ENCODE results near the gene TMEM123.
"Not testable (repeated sequence)": the region's sequence is repeated elsewhere in the genome, so short reads cannot be mapped to it uniquely, and the experiment has no call there.

Gene TMEM123

GRCh38 chr11:102385085-102386007 lies 67.2 kb downstream of the TMEM123 start:
- TF ChIP-seq PAX5 (IDR thresholded peaks at IDR 0.05; ENCODE audit: insufficient read depth, low read length, severe bottlenecking) = no peak
- no peak for TF ChIP-seq POLR2A (IDR thresholded peaks at IDR 0.05; ENCODE audit: low read depth, low read length)
- TF ChIP-seq POLR2AphosphoS5 (IDR thresholded peaks at IDR 0.05; ENCODE audit: low read depth, low read length) = no peak
- TF ChIP-seq SPI1 (IDR thresholded peaks at IDR 0.05; ENCODE audit: low read depth, low read length) = no peak
- no peak for TF ChIP-seq POU2F2 (IDR thresholded peaks at IDR 0.05; ENCODE audit: low read depth, low read length)
- no peak for TF ChIP-seq TAF1 (IDR thresholded peaks at IDR 0.05; ENCODE audit: low read depth, low read length)
- no peak for DNase-seq (ENCODE audit: insufficient read length, low spot score)
- no peak for FAIRE-seq

GRCh38 chr11:102384419-102385079 lies 68.0 kb downstream of the TMEM123 start:
- DNase-seq (ENCODE audit: insufficient read length, low spot score) = no peak
- FAIRE-seq = no peak
- TF ChIP-seq PAX5 (IDR thresholded peaks at IDR 0.05; ENCODE audit: insufficient read depth, low read length, severe bottlenecking) = no peak

- TF ChIP-seq PAX5 (IDR thresholded peaks at IDR 0.05; ENCODE audit: insufficient read depth, low read length, severe bottlenecking) (no peak), POLR2AphosphoS5 (IDR thresholded peaks at IDR 0.05; ENCODE audit: low read depth, low read length) (no peak), SPI1 (IDR thresholded peaks at IDR 0.05; ENCODE audit: low read depth, low read length) (no peak), POU2F2 (IDR thresholded peaks at IDR 0.05; ENCODE audit: low read depth, low read length) (no peak), POLR2A (IDR thresholded peaks at IDR 0.05; ENCODE audit: low read depth, low read length) (no peak), TAF1 (IDR thresholded peaks at IDR 0.05; ENCODE audit: low read depth, low read length) (no peak)
- DNase-seq (ENCODE audit: insufficient read length, low spot score) = no peak
- no peak for FAIRE-seq
These were observed 68.7 kb downstream of the TMEM123 start for GRCh38 chr11:102383839-102384238.

GRCh38 chr11:102382384-102382783 lies 70.2 kb downstream of the TMEM123 start:
- FAIRE-seq = no peak
- no peak for DNase-seq (ENCODE audit: insufficient read length, low spot score)
- TF ChIP-seq SPI1 (IDR thresholded peaks at IDR 0.05; ENCODE audit: low read depth, low read length) (no peak), POLR2A (IDR thresholded peaks at IDR 0.05; ENCODE audit: low read depth, low read length) (no peak), POLR2AphosphoS5 (IDR thresholded peaks at IDR 0.05; ENCODE audit: low read depth, low read length) (no peak), TAF1 (IDR thresholded peaks at IDR 0.05; ENCODE audit: low read depth, low read length) (no peak), POU2F2 (IDR thresholded peaks at IDR 0.05; ENCODE audit: low read depth, low read length) (no peak), PAX5 (IDR thresholded peaks at IDR 0.05; ENCODE audit: insufficient read depth, low read length, severe bottlenecking) (no peak)

GRCh38 chr11:102378818-102379217 lies 73.7 kb downstream of the TMEM123 start:
- FAIRE-seq = peak; percentile 20
- no peak for DNase-seq (ENCODE audit: insufficient read length, low spot score)
- TF ChIP-seq SPI1 (IDR thresholded peaks at IDR 0.05; ENCODE audit: low read depth, low read length) (no peak), POLR2AphosphoS5 (IDR thresholded peaks at IDR 0.05; ENCODE audit: low read depth, low read length) (no peak), PAX5 (IDR thresholded peaks at IDR 0.05; ENCODE audit: insufficient read depth, low read length, severe bottlenecking) (no peak), POU2F2 (IDR thresholded peaks at IDR 0.05; ENCODE audit: low read depth, low read length) (no peak)

GRCh38 chr11:102377891-102378290 lies 74.7 kb downstream of the TMEM123 start:
- no peak for TF ChIP-seq TAF1 (IDR thresholded peaks at IDR 0.05; ENCODE audit: low read depth, low read length)
- TF ChIP-seq POLR2A (IDR thresholded peaks at IDR 0.05; ENCODE audit: low read depth, low read length) = no peak
- TF ChIP-seq POLR2AphosphoS5 (IDR thresholded peaks at IDR 0.05; ENCODE audit: low read depth, low read length) = no peak
- no peak for TF ChIP-seq PAX5 (IDR thresholded peaks at IDR 0.05; ENCODE audit: insufficient read depth, low read length, severe bottlenecking)
- no peak for TF ChIP-seq SPI1 (IDR thresholded peaks at IDR 0.05; ENCODE audit: low read depth, low read length)
- TF ChIP-seq POU2F2 (IDR thresholded peaks at IDR 0.05; ENCODE audit: low read depth, low read length) = no peak
- FAIRE-seq (no peak), DNase-seq (ENCODE audit: insufficient read length, low spot score) (no peak)

DNA sequence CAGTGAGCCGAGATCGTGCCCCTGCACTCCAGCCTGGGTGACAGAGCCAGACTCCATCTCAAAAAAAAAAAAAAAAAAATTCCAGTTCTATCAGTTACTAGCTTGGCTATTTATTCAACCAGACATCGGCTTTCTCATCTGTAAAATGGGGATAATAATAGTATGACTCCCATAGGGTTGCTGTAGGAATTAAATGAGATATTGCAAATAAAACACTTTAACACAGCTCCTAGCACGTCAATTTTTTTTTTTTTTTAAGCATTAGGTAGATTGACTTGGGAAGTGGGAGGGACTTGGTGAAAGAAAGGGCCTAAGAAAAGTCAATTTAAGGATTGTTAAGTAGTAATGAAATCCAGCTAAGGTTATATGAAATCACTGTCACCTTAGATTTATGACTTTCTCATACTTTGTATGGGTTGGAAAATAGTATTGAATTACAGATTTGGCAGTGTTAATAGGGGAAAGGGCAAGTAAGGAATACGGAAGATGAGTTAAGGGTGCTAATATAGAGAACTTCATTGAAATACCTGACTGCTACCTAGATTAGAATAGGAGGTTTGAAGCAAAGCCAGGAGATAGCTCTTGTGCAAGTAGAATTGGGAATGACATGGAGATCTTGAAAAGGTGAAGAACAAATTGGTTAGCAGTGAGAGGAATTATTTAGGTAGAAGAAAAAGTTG lies 76.7 kb downstream of the TMEM123 start:
- FAIRE-seq (no peak), DNase-seq (ENCODE audit: insufficient read length, low spot score) (no peak)
- TF ChIP-seq PAX5 (IDR thresholded peaks at IDR 0.05; ENCODE audit: insufficient read depth, low read length, severe bottlenecking) = no peak
- no peak for TF ChIP-seq POLR2AphosphoS5 (IDR thresholded peaks at IDR 0.05; ENCODE audit: low read depth, low read length)
- TF ChIP-seq SPI1 (IDR thresholded peaks at IDR 0.05; ENCODE audit: low read depth, low read length) = no peak
- no peak for TF ChIP-seq TAF1 (IDR thresholded peaks at IDR 0.05; ENCODE audit: low read depth, low read length)
- TF ChIP-seq POLR2A (IDR thresholded peaks at IDR 0.05; ENCODE audit: low read depth, low read length) = no peak
- TF ChIP-seq POU2F2 (IDR thresholded peaks at IDR 0.05; ENCODE audit: low read depth, low read length) = no peak

DNA sequence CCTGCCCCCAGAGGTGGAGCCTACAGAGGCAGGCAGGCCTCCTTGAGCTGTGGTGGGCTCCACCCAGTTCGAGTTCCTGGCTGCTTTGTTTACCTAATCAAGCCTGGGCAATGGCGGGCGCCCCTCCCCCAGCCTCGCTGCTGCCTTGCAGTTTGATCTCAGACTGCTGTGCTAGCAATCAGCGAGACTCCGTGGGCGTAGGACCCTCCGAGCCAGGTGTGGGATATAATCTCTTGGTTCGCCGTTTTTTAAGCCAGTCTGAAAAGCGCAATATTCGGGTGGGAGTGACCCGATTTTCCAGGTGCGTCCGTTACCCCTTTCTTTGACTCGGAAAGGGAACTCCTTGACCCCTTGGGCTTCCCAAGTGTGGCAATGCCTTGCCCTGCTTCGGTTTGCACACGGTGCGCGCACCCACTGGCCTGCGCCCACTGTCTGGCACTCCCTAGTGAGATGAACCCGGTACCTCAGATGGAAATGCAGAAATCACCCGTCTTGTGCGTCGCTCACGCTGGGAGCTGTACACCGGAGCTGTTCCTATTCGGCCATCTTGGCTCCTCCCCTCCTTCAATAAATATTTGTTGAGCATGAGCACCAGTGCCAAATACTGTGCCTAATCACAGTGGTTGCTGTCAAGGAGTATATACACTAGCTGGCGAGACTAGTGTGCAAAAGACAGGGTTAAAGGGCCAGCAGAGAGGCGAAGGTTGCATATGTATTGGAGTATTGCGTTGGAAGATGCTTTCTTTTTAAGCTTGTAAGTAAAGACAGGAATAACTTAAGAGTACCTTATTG lies 77.7 kb downstream of the TMEM123 start:
- not testable (repeated sequence) for DNase-seq (ENCODE audit: insufficient read length, low spot score); FAIRE-seq

DNA sequence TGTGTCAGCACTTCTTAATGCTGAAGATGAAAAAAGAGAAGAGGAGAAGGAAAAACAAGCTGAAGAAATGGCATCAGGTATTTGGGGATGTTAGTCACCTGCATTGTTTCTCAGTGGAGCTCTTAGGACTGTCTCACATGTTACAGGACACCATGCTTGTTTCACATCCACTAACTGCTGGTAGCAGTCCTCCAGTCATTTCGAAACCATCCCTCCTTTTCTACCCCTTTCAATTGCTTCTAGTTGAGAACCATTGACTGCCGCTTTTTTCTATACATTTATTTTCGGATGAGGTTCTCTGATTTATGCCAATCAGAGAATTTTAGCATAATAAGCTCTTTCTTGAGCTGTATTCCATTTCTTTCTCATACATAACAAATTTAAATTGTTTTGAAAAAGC lies 84.1 kb downstream of the TMEM123 start:
- DNase-seq (ENCODE audit: insufficient read length, low spot score) = peak; percentile 51
- TF ChIP-seq SPI1 (IDR thresholded peaks at IDR 0.05; ENCODE audit: low read depth, low read length) = peak; percentile 55
- no peak for TF ChIP-seq TAF1 (IDR thresholded peaks at IDR 0.05; ENCODE audit: low read depth, low read length)
- FAIRE-seq = peak; percentile 89

Data from GM12891 (cell line).